HG03432 (cell line): ENCODE measurements around the gene FIP1L1.
"Not testable (repeated sequence)": the region's sequence is repeated elsewhere in the genome, so short reads cannot be mapped to it uniquely, and the experiment has no call there.

Source experiments
- ATAC-seq: cut with Tn5 transposase; IDR thresholded peaks from one replicate; pipeline ENCODE4 v1.9.1; 2021; ENCODE audit warnings: mild to moderate bottlenecking, moderate library complexity; ENCODE audit not compliant: unreplicated experiment

Gene FIP1L1

GRCh38 chr4:53465891-53466290 lies 88.5 kb downstream of the FIP1L1 start:
- no peak for ATAC-seq

- ATAC-seq, result not testable (repeated sequence)
Measured at GRCh38 chr4:53466576-53466975, 89.1 kb downstream of the FIP1L1 start.

DNA sequence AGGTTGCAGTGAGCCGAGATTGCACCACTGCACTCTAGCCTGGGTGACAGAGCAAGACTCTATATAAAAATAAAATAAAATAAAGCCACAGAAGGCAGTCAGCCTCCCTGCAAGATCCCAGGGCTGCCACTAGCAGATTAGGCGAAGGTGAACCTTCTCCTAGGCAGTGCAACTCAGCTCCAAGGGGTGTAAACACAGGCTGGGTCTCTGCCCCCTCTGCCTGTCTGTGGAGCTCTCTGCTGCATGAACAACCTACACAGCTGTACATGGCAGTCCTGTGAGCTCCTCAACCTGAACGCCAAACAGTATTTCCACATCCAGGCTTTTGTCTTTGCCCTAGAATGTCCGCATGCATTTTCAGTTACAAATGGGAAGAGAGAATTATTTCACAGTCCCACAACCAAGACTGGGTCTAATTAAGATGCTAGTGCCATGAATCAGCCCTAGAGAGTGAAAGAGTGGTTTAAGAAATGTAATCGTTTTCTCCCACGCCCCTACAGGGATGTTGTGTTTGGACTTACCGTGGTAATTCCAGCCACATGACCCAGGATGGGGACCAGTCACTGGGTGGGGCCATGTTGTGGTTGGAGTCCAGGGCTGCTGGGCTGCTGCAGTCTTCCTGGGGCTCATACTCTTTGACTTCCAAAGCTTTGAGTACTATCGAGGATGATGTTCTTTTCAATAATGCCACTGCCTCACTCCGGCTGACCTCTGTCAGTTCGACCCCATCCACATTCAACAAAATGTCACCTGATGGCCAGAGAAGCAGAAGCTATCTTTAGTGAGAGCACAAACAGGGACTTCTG lies 99.0 kb downstream of the FIP1L1 start:
- no peak for ATAC-seq

DNA sequence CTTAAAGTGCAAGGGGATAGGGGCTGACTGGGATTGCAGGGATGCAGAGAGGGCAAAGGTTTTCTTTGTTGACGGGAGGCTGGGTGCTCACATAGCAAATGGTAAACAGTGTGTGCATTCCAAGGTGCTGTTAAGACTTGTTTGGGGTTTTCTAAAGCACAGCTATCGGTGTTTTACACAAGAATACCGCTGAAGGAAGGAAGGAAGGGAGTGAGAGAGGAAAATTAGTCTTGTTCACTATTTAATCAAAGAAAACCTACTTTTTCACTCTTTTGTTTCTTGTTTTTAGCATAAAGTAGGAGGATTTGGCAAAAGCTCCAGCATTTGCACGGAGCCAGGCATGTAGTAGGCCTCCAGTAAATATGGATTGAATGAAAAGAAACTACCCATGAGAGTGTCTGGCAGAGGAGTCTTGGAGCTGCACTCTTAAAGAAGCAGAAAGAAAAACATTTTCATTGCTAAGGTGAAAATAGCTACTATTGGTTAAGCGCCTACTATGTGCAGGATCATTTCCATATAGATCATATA lies 99.7 kb downstream of the FIP1L1 start:
- ATAC-seq, result no peak

DNA sequence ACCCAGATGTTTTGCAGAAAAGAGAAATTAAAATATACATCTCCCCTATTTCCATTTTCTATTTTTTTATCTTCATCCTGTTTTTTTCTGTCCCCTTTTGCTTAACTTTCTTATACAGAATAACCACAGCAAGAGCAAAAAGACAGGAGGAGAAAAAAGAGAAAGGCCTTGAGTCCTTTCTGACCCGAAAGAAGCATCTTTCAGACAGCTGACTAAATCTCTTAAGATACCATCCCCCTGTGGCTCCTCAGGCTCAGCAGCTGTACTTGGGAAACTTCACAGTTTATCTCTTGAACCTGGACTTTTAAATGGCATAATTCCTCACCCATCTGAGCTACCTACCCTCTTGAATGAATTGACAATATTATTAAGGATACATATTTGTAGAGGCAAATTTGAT lies 100.2 kb downstream of the FIP1L1 start:
- ATAC-seq, result no peak

- no peak for ATAC-seq
Measured at GRCh38 chr4:53478671-53479456, 101.4 kb downstream of the FIP1L1 start.

GRCh38 chr4:53479736-53480525 lies 102.5 kb downstream of the FIP1L1 start:
- no peak for ATAC-seq

- ATAC-seq, result no peak
Measured at GRCh38 chr4:53480909-53481308, 103.5 kb downstream of the FIP1L1 start.

DNA sequence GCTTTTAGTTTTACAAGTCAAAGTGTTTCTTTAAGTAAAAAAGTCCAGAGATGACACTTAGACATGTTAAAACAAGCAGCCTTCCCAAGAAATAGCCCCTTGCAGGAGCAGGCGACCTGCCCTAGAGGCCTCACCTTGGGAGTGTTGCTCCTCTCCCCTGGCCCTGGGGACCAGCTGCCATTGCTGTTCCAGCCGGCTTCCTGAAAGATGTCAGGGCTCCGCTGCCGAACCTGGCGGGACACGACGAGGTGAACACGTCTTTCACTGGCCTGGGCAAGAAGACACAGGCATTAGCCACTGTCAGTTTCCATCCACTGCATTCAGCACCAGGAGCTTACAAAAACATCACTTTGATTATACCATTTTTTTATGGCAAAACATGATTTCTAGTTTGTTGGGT lies 104.1 kb downstream of the FIP1L1 start:
- ATAC-seq, result no peak

GRCh38 chr4:53483250-53483649 lies 105.8 kb downstream of the FIP1L1 start:
- ATAC-seq, result no peak

DNA sequence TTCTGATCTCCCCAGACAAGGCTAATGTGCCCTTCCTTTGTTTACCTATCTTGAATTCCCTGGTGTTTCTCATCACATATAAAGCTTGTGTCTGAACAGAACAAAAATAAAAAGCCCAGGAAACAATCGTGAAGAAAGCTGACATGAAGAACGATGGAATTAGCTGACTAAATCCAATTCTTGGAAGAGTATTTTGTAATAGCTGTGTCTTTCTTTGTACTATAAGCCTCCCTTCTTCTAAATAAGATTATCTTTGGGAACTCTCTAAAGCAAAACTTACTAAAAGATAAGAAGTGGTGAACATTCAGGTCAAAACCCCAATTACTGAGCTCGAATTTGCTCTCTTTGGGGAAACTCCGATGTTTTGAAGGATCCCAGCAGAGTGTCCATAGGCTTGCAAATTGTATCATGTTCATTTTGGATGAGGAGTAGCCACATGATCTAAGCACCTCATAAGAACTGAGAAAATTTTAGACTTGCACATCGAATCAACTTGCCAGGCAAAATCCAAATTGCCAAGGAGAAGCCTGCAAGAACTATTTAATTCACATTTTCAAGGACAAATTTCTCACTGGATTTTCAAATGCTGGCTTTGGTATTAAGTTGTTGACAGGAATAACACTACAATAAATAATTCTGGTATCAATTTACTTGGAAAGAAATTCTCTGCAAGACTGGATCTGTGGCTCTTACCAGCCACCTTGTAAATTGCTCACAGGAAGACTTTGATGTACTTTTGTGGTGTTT lies 107.6 kb downstream of the FIP1L1 start:
- ATAC-seq, result no peak

DNA sequence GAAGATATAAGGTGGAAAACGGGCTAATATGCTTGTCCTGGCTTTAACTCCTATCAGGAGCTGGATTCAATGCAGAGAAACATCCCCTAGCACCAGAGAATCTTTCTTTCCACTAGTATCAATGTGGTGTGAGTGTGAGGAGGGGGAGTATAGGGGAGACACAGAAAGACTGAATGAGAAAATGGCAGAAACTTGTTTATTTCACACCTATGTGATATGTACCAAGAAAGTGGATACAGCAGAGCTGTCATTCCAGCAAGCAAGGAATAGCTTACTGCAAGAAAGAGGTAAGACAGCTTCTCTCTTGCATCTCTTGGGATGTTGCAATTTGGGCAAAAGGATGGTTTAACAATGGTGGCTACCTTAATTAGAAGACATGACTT lies 108.2 kb downstream of the FIP1L1 start:
- ATAC-seq, result no peak

- no peak for ATAC-seq
Measured at GRCh38 chr4:53487766-53488165, 110.3 kb downstream of the FIP1L1 start.

GRCh38 chr4:53489279-53489889 lies 111.9 kb downstream of the FIP1L1 start:
- no peak for ATAC-seq

DNA sequence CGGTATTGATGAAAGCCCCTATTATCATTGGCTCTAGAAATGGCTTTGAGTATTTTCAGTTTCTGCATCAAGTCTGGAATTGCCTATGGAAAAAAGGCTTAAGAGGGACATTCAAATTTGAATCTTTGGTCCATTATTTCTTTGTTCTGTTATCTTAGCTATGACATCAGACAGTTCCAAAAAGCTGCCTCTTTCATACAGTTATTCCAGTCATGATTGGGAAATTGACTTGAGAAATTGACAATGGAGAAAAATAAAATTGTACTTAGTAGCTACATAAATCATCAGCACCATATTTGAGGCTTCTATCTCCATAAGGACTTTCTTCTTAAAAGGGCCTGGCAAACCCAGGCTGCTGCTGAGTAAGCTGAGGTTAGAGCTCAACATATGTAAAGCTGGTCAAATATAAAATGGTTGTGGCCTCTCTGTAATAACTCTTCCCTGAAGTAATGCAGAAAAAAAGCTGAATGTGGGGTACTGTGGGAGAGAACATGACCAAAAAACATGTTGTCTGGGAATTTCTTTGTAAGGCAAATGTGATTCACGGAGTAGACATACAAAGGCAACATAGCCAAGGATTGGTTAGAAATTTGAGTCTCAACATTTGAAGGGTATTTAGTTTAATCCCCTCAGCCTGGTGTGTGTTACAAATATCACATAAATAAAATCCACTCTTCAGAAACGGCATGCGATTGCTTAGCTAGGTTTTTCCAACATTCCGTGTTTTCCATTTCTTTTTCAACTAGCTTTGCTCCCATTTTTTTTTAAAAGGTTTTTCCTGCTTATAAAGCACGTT lies 112.9 kb downstream of the FIP1L1 start:
- ATAC-seq, result no peak

GRCh38 chr4:53490965-53491622 lies 113.7 kb downstream of the FIP1L1 start:
- no peak for ATAC-seq

- ATAC-seq, result no peak
Measured at GRCh38 chr4:53494851-53495250, 117.4 kb downstream of the FIP1L1 start.

GRCh38 chr4:53497487-53498244 lies 120.2 kb downstream of the FIP1L1 start:
- ATAC-seq, result no peak
